22Rv1 (cell line): ENCODE measurements around the gene JTB.

Experiments used
- H3K27ac ChIP-seq: fragments of 450-650 bp; 2 replicates; pipeline ENCODE4 v1.5.1; 2017
- CTCF ChIP-seq: fragments of 450-650 bp; IDR thresholded peaks from 2 replicates; pipeline ENCODE4 v1.5.1; 2017; ENCODE audit warnings: mild to moderate bottlenecking
- ZFX ChIP-seq: fragments of 450-650 bp; IDR thresholded peaks from 2 replicates; pipeline ENCODE4 v1.6.1; 2017; ENCODE audit warnings: antibody characterized with exemption, borderline replicate concordance

The JTB gene

GRCh38 chr1:153973071-153973470 lies 4.4 kb downstream of the JTB start:
- H3K27ac ChIP-seq: peak overlapping the region; percentile 100
- TF ChIP-seq CTCF (no peak), ZFX (no peak)

GRCh38 chr1:153970346-153970745 lies 7.1 kb downstream of the JTB start:
- TF ChIP-seq ZFX (no peak), CTCF (no peak)
- H3K27ac ChIP-seq: peak overlapping the region; percentile 100

GRCh38 chr1:153968972-153969371 lies 8.5 kb downstream of the JTB start:
- no peak for TF ChIP-seq CTCF
- no peak for TF ChIP-seq ZFX
- peak overlapping the region; percentile 100 for H3K27ac ChIP-seq

GRCh38 chr1:153968408-153968807 lies 9.1 kb downstream of the JTB start:
- TF ChIP-seq CTCF (no peak), ZFX (no peak)
- H3K27ac ChIP-seq: peak overlapping the region; percentile 100

DNA sequence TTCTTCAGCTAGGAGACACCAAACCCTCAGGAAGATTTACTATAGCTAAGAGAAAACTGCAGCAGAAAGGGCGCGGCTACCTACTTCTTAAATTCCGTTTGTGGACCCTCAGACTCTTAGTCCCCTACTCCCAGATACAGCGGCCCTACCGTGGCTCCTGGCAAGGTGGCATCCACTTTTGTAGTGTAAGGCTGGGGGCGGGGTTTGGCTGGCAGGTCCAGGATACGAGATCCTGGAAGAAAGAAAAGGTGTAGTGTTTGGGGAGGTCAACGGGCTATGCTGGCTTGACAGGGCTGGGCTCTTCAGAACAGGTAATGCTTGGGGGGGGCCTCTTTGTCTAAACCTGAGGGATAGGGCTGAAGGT lies 9.5 kb downstream of the JTB start:
- TF ChIP-seq CTCF: peak; percentile 21; the same call in 1 of the 2 replicates
- no peak for TF ChIP-seq ZFX
- H3K27ac ChIP-seq: peak overlapping the region; percentile 100

DNA sequence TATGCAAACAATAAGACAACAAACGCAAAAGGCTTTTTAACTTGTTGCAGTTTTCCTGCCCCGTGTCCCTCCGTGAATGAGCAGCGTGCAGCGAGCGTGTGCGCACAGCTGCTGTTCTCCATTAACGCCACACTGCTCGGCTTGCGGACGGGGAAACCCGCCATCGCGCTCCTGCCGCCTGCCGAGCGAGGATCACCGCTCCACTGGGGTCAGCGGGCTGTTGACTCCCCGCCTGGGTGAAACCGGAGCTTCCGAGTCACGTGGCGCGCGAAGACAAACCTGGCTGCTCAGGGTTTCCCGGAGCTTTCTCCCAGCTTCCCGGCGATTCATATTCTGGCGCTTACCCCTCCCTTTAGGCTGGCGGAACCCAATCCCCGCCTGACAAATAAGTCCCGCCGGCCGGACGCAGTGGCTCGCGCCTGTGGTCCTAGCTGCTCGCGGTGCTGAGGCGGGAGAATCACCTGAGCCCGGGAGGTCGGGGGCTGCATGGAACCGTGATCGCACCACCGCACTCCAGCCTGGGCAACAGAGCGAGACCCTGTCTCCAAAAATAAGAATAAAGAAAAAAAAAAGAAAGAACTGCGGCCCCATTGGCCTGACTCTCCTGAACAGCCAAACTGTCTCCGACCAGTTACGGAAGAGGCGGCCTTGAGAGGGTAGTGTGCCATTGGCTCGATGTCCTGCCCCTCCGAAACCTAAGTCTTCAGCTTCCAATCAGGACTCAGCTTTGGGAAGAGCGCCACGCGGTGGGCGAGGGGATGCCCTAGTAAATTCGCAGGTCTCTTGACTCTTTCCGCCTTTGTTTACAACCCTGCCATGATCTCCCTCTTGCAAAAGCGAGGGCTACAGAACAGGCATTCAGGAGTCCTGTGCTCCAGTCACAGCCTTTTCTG lies 10.1 kb downstream of the JTB start, which contains the start of gene CREB3L4:
Gene CREB3L4 (plus strand): TSS at position 796 of the 893 bp plus-strand sequence. CDS start 624 bp downstream, outside the sequence.
- no peak for TF ChIP-seq ZFX
- peak; percentile 75 for TF ChIP-seq CTCF

DNA sequence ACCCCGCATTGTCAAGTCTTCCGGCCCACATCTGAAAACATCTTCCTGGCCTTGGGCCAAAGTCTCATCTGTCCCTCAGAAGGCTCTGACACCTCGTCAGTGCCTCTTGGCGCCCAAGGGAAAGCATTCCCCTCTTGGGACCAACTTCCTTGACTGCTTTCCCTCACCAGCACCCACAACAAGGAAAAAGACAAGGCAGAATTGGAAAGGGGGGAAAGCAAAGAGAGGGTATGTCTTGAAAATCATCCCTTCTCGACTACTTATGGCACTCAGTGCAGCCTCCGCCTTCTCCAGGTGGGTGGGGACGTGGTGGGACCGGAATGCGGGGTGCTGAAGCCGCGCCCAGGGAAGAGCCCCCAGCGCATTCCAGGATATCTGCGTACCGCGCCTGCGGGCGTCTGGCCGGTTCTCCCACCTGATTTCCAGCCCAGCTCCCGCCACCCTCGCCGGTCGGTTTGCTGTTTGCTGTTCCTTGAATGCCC lies 13.6 kb downstream of the JTB start:
- H3K27ac ChIP-seq: peak overlapping the region; percentile 100
- TF ChIP-seq CTCF: no peak
- no peak for TF ChIP-seq ZFX

More for the DNA sequence above, 10.1 kb downstream of the JTB start, which contains the start of gene CREB3L4:
- peak within 1 kb of the TSS; percentile 100 for H3K27ac ChIP-seq
